ENCODE results near the gene TNPO2.
"Not testable (repeated sequence)": the region's sequence is repeated elsewhere in the genome, so short reads cannot be mapped to it uniquely, and the experiment has no call there.

Gene TNPO2

GRCh38 chr19:12701596-12702282 lies 22.0 kb downstream of the TNPO2 start:
- no peak for TF ChIP-seq EZH2phosphoT487 (IDR thresholded peaks at IDR 0.05; ENCODE audit: low read depth)
- no peak for TF ChIP-seq CTCF (IDR thresholded peaks at IDR 0.05; ENCODE audit: low read depth, low read length)
- H2AFZ ChIP-seq (ENCODE audit: low read depth, low read length): no peak overlapping the region
- peaks cover 15% of the 10 kb centered on the region for H3K4me1 ChIP-seq (ENCODE audit: low read length)
- H3K27me3 ChIP-seq (ENCODE audit: low read depth, low read length): no peaks in the 10 kb centered on the region
- H3K27ac ChIP-seq (ENCODE audit: low read length): no peak overlapping the region
- no peaks in the 10 kb centered on the region for H3K9me3 ChIP-seq (ENCODE audit: insufficient read depth, low read length)
- H3K4me2 ChIP-seq (ENCODE audit: low read length): no peak overlapping the region
- H3K4me3 ChIP-seq (ENCODE audit: low read length): no peak overlapping the region
- H4K20me1 ChIP-seq (ENCODE audit: insufficient read depth, low read length): no peaks in the 10 kb centered on the region
- 0 out of 2 replicates have a peak, but pooled peaks cover 3% of the 10 kb centered on the region for H3K79me2 ChIP-seq (ENCODE audit: low read length)
- peaks cover 68% of the 10 kb centered on the region for H3K36me3 ChIP-seq (replicated peaks; ENCODE audit: low read depth, low read length)
- H3K9ac ChIP-seq (ENCODE audit: low read length): no peak overlapping the region

- Histone ChIP-seq H3K9me3 (ENCODE audit: insufficient read depth, low read length) (no peaks in the 10 kb centered on the region), H4K20me1 (ENCODE audit: insufficient read depth, low read length) (no peaks in the 10 kb centered on the region), H3K9ac (ENCODE audit: low read length) (no peak overlapping the region), H3K4me3 (ENCODE audit: low read length) (no peak overlapping the region), H3K4me2 (ENCODE audit: low read length) (peak overlapping the region; percentile 77; the same call in 1 of the 2 replicates), H3K79me2 (ENCODE audit: low read length) (no peaks in the 10 kb centered on the region), H2AFZ (ENCODE audit: low read depth, low read length) (no peak overlapping the region), H3K27ac (ENCODE audit: low read length) (no peak overlapping the region), H3K27me3 (ENCODE audit: low read depth, low read length) (no peaks in the 10 kb centered on the region), H3K4me1 (ENCODE audit: low read length) (peaks cover 24% of the 10 kb centered on the region), H3K36me3 (replicated peaks; ENCODE audit: low read depth, low read length) (peaks cover 39% of the 10 kb centered on the region)
- TF ChIP-seq CTCF (IDR thresholded peaks at IDR 0.05; ENCODE audit: low read depth, low read length) (no peak), EZH2phosphoT487 (IDR thresholded peaks at IDR 0.05; ENCODE audit: low read depth) (no peak)
Measured at GRCh38 chr19:12698138-12698537, 25.6 kb downstream of the TNPO2 start.

DNA sequence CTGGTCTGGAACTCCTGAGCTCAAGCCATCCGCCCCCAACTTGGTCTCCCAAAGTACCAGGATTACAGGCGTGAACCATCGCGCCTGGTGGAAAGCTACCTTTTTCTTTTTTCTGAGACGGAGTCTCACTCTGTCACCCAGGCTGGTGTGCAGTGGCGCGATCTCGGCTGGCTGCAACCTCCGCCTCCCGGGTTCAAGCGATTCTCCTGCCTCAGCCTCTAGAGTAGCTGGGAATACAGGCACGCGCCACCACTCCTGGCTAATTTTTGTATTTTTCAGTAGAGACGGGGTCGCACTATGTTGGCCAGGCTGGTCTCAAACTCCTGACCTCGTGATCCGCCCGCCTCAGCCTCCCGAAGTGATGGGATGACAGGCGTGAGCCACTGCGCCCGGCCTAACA lies 26.3 kb downstream of the TNPO2 start:
- not testable (repeated sequence) for H3K9me3 ChIP-seq (ENCODE audit: insufficient read depth, low read length); H3K27me3 ChIP-seq (ENCODE audit: low read depth, low read length); H3K79me2 ChIP-seq (ENCODE audit: low read length); H4K20me1 ChIP-seq (ENCODE audit: insufficient read depth, low read length); H2AFZ ChIP-seq (ENCODE audit: low read depth, low read length)
- H3K27ac ChIP-seq (ENCODE audit: low read length): peak overlapping the region; percentile 92
- H3K4me1 ChIP-seq (ENCODE audit: low read length): peaks cover 24% of the 10 kb centered on the region
- H3K36me3 ChIP-seq (replicated peaks; ENCODE audit: low read depth, low read length): peaks cover 32% of the 10 kb centered on the region
- H3K4me3 ChIP-seq (ENCODE audit: low read length): peak overlapping the region; percentile 82
- peak overlapping the region; percentile 77 for H3K4me2 ChIP-seq (ENCODE audit: low read length)
- peak overlapping the region; percentile 77; the same call in 1 of the 2 replicates for H3K9ac ChIP-seq (ENCODE audit: low read length)

- peak within 1 kb of the TSS; percentile 77 for H3K9ac ChIP-seq (ENCODE audit: low read length)
- peak within 1 kb of the TSS; percentile 77 for H3K4me2 ChIP-seq (ENCODE audit: low read length)
- H4K20me1 ChIP-seq (ENCODE audit: insufficient read depth, low read length): no peaks in the 10 kb centered on the region
- peak within 1 kb of the TSS; percentile 82 for H3K4me3 ChIP-seq (ENCODE audit: low read length)
- peaks cover 24% of the 10 kb centered on the region for H3K4me1 ChIP-seq (ENCODE audit: low read length)
- peaks cover 27% of the 10 kb centered on the region for H3K36me3 ChIP-seq (replicated peaks; ENCODE audit: low read depth, low read length)
- no peaks in the 10 kb centered on the region for H3K9me3 ChIP-seq (ENCODE audit: insufficient read depth, low read length)
- TF ChIP-seq CTCF (IDR thresholded peaks at IDR 0.05; ENCODE audit: low read depth, low read length) (no peak), EZH2phosphoT487 (IDR thresholded peaks at IDR 0.05; ENCODE audit: low read depth) (no peak)
- no peaks in the 10 kb centered on the region for H3K79me2 ChIP-seq (ENCODE audit: low read length)
- H2AFZ ChIP-seq (ENCODE audit: low read depth, low read length): peak within 1 kb of the TSS; percentile 28; the same call in 1 of the 2 replicates
- no peaks in the 10 kb centered on the region for H3K27me3 ChIP-seq (ENCODE audit: low read depth, low read length)
- peak within 1 kb of the TSS; percentile 92 for H3K27ac ChIP-seq (ENCODE audit: low read length)
Measured at GRCh38 chr19:12696366-12697335, 27.1 kb downstream of the TNPO2 start, which contains the start of gene FBXW9. TSS of gene FBXW9 (minus strand) at chr19:12696631. CDS start at chr19:12696581, 50 bp downstream.

Data from OCI-LY3 (cell line).